HG03139 (cell line): Measurements from ENCODE around the gene KAT6B.
"Not testable (repeated sequence)": the region's sequence is repeated elsewhere in the genome, so short reads cannot be mapped to it uniquely, and the experiment has no call there.

Source experiments
- ATAC-seq: cut with Tn5 transposase; IDR thresholded peaks from one replicate; pipeline ENCODE4 v1.9.1; 2021; ENCODE audit not compliant: unreplicated experiment

KAT6B gene

DNA sequence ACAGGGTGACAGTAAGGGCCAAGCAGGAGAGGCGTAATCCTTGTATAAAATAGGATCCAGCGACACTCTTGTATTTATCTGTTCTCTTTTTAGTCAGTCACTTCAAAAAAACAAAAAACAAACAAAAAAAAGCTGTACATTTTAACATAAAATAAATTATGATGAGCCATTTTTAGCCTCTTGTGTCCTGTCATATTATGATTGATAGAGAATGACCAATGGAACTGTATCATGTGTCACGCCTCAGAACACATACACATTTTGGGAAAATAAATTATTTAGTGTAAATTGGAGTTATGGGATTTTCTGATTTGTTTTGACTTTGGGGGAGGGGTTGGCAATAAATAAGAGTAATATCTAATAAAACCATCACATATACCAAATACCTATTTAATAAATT, 205.7 kb downstream of the KAT6B start:
- no peak for ATAC-seq

DNA sequence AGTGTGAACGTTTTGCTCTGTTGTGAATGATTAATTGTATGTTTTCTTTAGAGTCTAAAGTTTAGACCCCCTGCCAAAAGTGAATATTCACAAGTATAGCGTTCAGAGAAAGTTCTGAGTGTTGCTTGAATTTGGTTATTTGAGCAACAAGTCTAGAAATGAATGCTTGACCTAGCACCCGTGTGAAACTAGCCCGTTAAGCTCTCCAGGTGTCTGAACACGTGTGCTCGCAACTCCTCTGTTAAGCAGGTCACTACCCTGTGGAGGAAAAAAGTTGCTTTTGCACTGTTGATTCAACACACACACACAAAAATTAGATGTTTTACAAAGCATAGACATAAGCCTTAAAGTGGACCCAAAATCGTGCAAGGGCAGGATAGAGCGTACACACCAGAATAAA, 206.4 kb downstream of the KAT6B start:
- no peak for ATAC-seq

DNA sequence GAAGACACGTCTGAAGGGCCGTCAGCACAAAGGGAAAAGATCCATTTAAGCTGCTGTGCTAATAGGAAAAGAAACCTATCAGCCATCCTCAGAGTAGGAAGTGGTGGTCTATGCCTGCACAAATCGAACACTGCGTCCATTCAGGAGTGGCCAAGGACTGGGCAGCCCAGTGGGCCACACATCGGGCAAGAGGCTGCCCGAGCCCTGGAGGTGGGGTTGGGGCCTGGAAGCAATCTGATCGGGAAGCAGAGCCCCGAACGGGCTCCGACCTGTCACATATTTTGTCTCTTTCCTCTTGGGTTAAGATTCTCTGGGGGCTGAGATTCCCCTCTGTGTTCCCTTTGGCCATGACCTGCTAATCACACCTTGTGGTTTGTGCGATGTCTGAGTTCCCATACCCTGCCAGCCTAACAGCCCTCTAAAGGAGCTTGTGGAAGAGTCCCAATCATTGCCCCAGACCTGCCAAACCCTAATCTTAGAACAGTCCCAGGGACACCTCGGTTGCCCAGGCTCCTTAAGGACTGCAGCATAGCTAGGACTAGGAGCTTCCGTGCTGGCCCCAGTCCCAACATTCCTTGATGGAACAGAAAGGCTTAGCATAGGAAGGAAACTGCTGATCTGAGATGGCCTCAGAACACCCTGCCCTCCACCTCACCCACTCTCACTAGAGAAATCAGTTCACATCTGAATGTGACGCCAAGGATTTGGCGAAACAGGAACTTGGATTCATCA, 207.2 kb downstream of the KAT6B start:
- no peak for ATAC-seq

DNA sequence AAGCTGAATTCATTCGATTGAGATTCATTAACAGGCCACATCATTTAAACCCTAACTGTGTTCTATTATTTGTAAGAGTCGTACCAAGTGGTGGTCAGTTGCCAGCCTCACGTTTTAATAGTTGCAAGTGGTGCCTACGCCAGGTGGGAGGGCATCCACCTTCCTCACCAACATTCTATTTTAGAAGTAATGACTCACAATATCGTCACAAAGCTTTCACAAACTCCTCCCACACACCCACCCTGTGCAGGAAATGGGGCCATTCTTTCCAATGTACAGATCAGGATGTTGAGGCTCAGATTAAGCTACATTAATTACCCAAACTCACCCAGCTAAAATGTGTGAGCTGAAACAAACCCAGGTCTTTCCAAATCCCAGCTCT, 207.7 kb downstream of the KAT6B start:
- no peak for ATAC-seq

- ATAC-seq: no peak
Measured at GRCh38 chr10:75034714-75035258, 208.4 kb downstream of the KAT6B start.

DNA sequence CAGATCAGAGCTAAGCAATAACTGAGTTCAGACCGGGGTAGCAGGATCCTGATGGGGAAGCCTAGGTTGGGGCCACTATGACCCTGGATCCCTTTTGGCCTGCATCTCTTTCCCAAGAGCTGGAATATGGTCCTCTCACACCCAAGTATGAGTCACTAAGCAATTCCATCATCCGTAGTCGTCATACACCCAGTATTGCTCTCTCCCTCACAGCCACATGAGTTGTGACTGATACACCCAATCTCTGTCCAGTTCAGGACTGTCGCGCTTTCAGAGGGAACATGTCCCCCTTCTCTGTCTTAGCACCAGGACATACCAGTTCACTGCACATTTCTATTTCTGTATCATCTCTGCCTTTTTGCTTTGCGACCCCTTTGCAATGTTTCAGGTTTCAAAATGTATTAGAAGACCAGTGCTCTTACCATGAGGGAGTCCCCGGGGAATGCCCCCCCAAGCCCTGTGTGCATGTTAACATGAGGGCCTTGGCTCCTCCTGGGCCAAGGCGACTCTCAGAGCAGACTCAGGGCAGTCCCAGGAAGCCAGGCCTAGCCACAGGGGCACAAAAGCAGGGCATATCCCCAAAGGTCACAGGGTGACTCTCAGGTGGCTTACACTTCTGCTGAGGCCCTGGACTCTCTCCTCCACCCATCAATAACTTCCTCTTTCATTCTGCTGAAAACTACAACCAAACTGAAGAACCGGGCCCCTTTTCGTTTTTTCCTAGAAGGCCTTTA, 209.7 kb downstream of the KAT6B start:
- no peak for ATAC-seq

DNA sequence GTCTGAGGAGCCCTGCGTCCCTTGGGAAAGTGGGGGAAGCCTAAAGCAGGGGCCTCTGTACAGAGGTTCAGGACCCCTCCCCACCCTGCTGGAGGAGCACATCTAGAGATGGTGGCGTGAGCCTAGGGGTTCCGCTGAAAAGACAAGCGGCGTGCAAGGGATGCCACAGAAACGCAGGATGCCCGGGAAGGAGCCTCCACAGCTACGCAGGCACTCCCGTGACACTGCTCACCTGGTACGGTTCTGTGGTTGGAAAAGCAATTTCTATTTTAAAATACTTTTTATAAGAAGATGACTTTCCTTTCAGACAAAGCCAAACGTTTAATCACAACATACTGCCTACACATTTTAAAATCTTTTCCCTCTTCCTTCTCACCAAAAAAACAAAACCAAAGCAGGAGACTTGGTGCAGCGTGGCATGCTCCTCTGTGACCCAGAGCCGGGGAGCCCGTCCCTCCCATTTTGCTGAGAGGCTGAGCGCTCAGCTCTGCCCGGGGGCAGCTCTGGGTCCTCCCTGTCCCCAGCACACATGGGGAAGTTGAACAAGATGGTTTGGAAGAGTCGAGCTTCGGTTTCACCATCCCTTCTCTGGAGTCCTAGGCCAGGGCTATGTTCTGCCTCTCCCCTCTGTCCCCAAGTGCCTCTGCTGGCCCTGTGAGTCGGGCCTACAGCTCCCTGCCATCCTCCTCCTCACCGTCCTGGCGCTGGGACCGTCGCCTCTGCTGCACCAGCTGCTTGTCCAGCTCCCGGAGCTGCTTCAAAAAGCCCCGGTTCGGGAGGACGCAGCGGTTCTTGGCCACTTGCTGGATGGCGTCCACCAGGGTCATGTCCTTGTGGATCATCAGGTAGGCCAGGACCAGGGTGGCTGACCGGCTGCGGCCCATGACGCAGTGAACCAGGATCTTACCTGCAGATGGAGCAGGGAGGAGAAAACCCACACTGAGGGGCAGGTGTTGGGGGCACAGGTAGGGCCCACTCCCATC, 211.1 kb downstream of the KAT6B start:
- ATAC-seq: no peak

- ATAC-seq: no peak
Measured at GRCh38 chr10:75038335-75038734, 211.9 kb downstream of the KAT6B start.

- no peak for ATAC-seq
Measured at GRCh38 chr10:75040576-75040975, 214.2 kb downstream of the KAT6B start.

GRCh38 chr10:75042292-75042974, 216.0 kb downstream of the KAT6B start:
- no peak for ATAC-seq

DNA sequence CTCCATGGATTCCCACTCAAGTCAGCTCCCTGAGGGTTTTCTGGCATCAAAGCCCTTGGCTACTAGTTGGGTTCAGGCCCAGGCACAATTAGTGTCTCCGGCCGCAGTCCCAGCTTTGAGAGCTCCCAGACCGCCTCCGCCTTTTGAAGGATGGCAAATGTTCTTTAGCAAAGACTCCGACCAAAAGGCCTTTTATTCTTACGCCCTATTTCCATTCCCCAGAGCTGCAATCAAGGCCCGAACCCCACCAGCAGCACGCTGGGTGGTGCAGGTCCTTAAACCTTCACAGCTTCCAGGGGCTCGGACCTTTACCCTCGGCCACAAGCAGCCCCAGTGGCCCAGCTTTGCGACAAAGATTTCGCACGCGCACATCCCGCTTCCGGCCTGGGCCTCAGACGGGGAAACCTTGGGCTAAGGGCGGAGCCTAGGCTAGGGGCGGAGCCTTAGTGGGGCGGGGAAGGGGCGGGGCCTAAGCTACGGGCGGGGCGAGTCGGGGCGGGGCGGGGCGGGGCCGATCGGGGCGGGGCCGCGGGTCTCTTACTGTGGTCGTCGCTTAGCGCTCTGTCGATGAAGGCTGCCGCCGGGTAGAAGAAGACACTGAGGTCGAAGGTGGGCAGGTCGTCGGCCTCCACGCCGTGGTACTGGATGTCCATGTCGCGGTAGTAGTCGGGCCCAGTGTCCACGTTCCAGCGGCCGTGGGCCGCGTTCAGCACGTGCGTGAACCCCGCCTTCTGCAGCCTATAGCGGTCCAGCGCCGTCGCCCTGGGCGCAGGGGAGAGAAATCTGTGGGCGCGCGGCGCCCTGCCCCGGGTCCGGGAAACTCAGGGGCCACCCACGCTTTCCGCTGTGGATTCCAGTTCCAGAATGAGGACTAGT, 217.1 kb downstream of the KAT6B start:
- no peak for ATAC-seq

DNA sequence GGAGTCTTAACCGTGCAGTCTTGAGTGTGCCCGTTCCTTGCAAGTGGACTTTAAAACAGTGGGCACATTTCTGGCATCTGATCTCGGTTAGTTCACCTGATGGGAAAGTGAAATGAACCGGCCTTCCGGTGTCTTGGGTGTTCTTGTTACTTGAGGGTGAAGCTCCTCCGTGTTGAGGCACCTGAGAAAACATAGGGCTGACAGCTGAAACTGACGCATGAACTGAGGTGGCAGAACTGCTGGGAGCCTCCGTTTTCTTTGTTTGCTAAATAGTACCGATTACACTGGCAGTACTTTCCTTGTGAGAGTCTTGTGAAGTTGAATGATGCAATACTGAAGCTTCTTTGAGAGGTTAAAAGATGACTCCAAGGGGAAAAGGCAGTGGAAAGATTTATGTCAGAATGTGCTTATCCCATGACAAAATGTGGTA, 222.3 kb downstream of the KAT6B start:
- ATAC-seq: no peak

- no peak for ATAC-seq
Measured at GRCh38 chr10:75049316-75050148, 223.1 kb downstream of the KAT6B start.

DNA sequence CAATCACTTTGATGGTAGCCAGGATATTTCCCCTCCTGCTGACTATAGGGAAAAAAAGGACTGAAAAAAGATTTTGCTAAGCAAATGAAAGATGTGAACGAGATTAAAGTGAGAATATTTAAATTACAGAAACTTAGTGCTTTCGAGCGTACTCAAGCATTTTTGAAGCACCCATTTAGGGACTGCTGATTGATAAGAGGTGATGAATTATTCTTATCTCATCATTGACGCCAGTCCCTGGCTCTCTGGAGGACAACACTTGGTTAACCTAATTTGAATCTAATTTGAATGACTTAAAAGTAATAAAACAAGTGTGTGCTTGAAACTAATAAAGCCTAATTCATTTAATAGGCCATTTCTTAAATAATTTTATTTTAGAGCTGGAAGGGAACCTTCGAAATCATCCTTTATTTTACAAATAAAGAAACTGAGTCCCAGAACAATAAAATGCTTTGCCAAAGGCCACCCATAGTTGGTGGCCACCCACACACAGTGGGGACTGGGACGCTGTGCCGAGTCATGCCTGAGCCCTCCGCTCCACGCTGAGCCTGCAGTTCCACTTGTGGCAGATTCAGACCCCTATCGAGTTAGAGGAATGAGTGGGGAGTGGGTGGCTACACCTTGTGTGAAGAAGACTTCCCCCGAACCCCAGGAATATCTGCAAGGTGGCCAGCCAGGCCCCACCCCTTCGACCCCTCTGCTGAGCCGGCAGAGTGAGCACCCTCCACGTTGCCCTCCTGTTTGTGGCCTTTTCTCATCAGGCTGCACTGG, 223.9 kb downstream of the KAT6B start:
- ATAC-seq: no peak

GRCh38 chr10:75051308-75051707, 224.9 kb downstream of the KAT6B start:
- ATAC-seq: no peak

DNA sequence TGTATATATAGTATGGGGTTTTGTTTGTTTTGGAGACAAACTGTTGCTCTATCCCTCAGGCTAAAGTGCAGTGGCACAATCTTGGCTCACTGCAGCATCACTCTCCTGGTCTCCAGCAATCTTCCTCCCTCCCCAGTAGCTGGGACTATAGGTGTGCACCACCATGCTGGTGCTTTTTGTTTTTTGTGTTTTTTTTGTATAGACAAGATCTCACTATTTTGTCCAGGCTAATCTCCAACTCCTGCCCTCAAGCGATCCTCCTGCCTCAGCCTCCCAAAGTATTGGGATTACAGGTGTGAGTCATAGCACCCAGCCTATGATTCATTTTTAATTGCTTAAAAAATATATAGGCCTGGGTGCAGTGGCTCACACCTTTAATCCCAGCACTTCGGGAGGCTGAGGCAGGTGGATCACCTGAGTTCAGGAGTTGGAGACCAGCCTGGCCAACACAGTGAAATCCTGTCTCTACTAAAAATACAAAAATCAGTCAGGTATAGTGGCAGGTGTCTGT, 229.6 kb downstream of the KAT6B start:
- ATAC-seq: not testable (repeated sequence)

DNA sequence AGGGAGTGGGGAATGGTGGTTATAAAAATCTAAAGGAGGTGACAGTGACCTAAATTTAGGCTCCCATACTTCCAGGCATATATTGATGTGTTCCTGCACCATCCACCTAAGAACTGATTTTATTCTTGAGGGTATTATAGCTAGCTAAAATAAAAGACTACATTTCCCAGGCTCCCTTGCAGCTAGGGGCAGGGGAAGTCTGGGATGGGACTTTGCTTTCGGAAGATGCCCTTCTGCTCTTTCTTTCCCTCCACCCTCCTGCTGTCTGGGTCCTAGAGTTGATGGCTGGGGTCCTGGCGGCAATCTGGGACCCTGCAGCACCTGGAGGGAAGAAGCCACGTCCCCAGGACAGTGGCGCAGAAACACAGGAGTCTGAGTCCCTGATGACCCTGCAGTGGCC, 231.3 kb downstream of the KAT6B start:
- no peak for ATAC-seq

- ATAC-seq: no peak
Measured at GRCh38 chr10:75058161-75058560, 231.8 kb downstream of the KAT6B start.
